GM12878 (cell line): ENCODE measurements around the gene LIG1. TPM values are rescaled to one million over a fixed set of nuclear protein-coding genes. Genes with fewer than 3 reads are reported as not detected.

Source experiments
- ATAC-seq: fragments of 200-7000 bp; cut with Tn5 transposase; 3 replicates; pipeline ENCODE4 v1.9.1; 2020; ENCODE audit warnings: mild to moderate bottlenecking, moderate library complexity
- BruUV-seq: library from RNA; stranded (reverse); fragments of 400-500 nt; replicated peaks from 2 replicates; lab custom pipeline; 2021; lab: Mats Ljungman, UMichigan
- CTCF ChIA-PET: fragments of 300-600 bp; sonication (Branson Sonifier 250); formaldehyde crosslinking; extraction: SDS; loops from one replicate; lab custom pipeline; 2021; ENCODE audit warnings: inconsistent platforms; lab: Yijun Ruan, JAX
- POLR2A ChIA-PET: fragments of 350-600 bp; formaldehyde crosslinking; extraction: SDS; loops from one replicate; lab custom pipeline; 2021; ENCODE audit warnings: inconsistent platforms; lab: Charles Lee
- RAD21 ChIA-PET: fragments of 300-600 bp; sonication (Branson Sonifier 250); formaldehyde crosslinking; loops from one replicate; lab custom pipeline; 2023; ENCODE audit warnings: antibody characterized with exemption; ENCODE audit not compliant: unreplicated experiment; lab: Charles Lee
- SMC1A ChIA-PET: fragments of 300-600 bp; sonication (Branson Sonifier 250); formaldehyde crosslinking; loops from one replicate; lab custom pipeline; 2023; ENCODE audit not compliant: unreplicated experiment, uncharacterized antibody; lab: Charles Lee
- DNase-seq: peaks from one replicate; pipeline ENCODE4 v3.0.0-alpha.2; 2011; ENCODE audit warnings: low read depth, low spot score
- FAIRE-seq: peaks from 3 replicates; lab custom pipeline; 2011; peaks lifted over from hg19 to GRCh38; lab: Jason Lieb, UNC
- H2AFZ ChIP-seq: 2 replicates; pipeline ENCODE4 v1.6.0; 2011; ENCODE audit warnings: low read depth, low read length, control low read depth; ENCODE audit not compliant: control insufficient read depth
- H3K27ac ChIP-seq: 2 replicates; pipeline ENCODE4 v1.5.1; 2011; ENCODE audit warnings: control low read depth; ENCODE audit not compliant: control insufficient read depth, insufficient read depth
- H3K27me3 ChIP-seq, 2 experiments: replicated peaks in 1 of 2; 2 replicates each; pipeline versions ENCODE4 v1.6.0 to v1.6.1; 2011; ENCODE audit warnings: low read length in 1 of 2; ENCODE audit not compliant: control insufficient read depth in 2 of 2, insufficient read depth in 2 of 2
- H3K36me3 ChIP-seq, 2 experiments: 2 replicates each; pipeline ENCODE4 v1.5.1; 2011; ENCODE audit warnings: low read length in 1 of 2; ENCODE audit not compliant: control insufficient read depth in 2 of 2, insufficient read depth in 2 of 2
- H3K4me1 ChIP-seq: 2 replicates; pipeline ENCODE4 v1.6.1; 2011; ENCODE audit warnings: mild to moderate bottlenecking, low read length, moderate library complexity, mixed read lengths; ENCODE audit not compliant: control insufficient read depth, insufficient read depth
- H3K4me2 ChIP-seq: 2 replicates; pipeline ENCODE4 v1.6.0; 2011; ENCODE audit warnings: control low read depth; ENCODE audit not compliant: control insufficient read depth, insufficient read depth
- H3K4me3 ChIP-seq: fragments of 200-600 bp; sonication (generic); 2 replicates; pipeline ENCODE4 v1.5.1; 2016
- H3K79me2 ChIP-seq: 2 replicates; pipeline ENCODE4 v1.6.0; 2011; ENCODE audit warnings: low read length; ENCODE audit not compliant: control insufficient read depth, insufficient read depth
- H3K9ac ChIP-seq: 2 replicates; pipeline ENCODE4 v1.8.0; 2011; ENCODE audit warnings: low read length, control low read depth, mixed read lengths; ENCODE audit not compliant: control insufficient read depth, insufficient read depth
- H3K9me3 ChIP-seq: replicated peaks from 3 replicates; pipeline ENCODE4 v1.5.1; 2011; ENCODE audit warnings: mild to moderate bottlenecking, low read length; ENCODE audit not compliant: control insufficient read depth, insufficient read depth
- H4K20me1 ChIP-seq: 2 replicates; pipeline ENCODE4 v1.6.0; 2011; ENCODE audit not compliant: control insufficient read depth, insufficient read depth
- BHLHE40 ChIP-seq, 2 experiments: fragments of 450-650 bp in 1 of 2; IDR thresholded peaks; 2 replicates each; pipeline ENCODE4 v1.6.1; 2011 to 2017; ENCODE audit warnings: low read depth in 2 of 2, borderline replicate concordance in 1 of 2, improper control_type of control experiment in 1 of 2, low read length in 1 of 2, mild to moderate bottlenecking in 1 of 2
- CBFB ChIP-seq: IDR thresholded peaks from 2 replicates; pipeline ENCODE4 v1.6.1; 2016; ENCODE audit warnings: antibody characterized with exemption, low read depth
- CTCF ChIP-seq, 3 experiments: IDR thresholded peaks in 2 of 3; conservative IDR thresholded peaks in 1 of 3; 2 replicates each; pipeline ENCODE4 v1.5.1; 2011; ENCODE audit warnings: low read depth in 3 of 3, low read length in 3 of 3, mild to moderate bottlenecking in 3 of 3, control low read depth in 2 of 3, moderate library complexity in 2 of 3, inconsistent platforms in 1 of 3, mixed read lengths in 1 of 3; ENCODE audit not compliant: control insufficient read depth in 2 of 3, insufficient read depth in 1 of 3; ENCODE audit errors: extremely low read depth in 1 of 3
- ELK1 ChIP-seq: IDR thresholded peaks from 2 replicates; pipeline ENCODE4 v1.6.1; 2012; ENCODE audit warnings: low read depth, low read length, improper control_type of control experiment
- NFXL1 ChIP-seq: fragments of 450-650 bp; IDR thresholded peaks from 2 replicates; pipeline ENCODE4 v1.6.1; 2017; ENCODE audit warnings: antibody characterized with exemption, mild to moderate bottlenecking, borderline replicate concordance
- NFYB ChIP-seq: IDR thresholded peaks from 2 replicates; pipeline ENCODE4 v1.6.1; 2011; ENCODE audit warnings: low read depth, mild to moderate bottlenecking, low read length, improper control_type of control experiment, moderate library complexity; ENCODE audit not compliant: insufficient read depth
- RAD21 ChIP-seq: IDR thresholded peaks from 2 replicates; pipeline ENCODE4 v1.6.1; 2011; ENCODE audit warnings: mild to moderate bottlenecking, low read depth, low read length, moderate library complexity; ENCODE audit not compliant: insufficient read depth
- SMC3 ChIP-seq: IDR thresholded peaks from 2 replicates; pipeline ENCODE4 v1.6.1; 2011; ENCODE audit warnings: low read length, improper control_type of control experiment, borderline replicate concordance
- TCF3 ChIP-seq: IDR thresholded peaks from 2 replicates; pipeline ENCODE4 v1.6.1; 2012; ENCODE audit warnings: low read depth, mild to moderate bottlenecking, low read length, borderline replicate concordance; ENCODE audit not compliant: insufficient read depth
- WGBS: methylation state at CpG from one replicate; pipeline ENCODE4 v1.1.6; 2016; ENCODE audit warnings: low lambda C conversion rate; ENCODE audit not compliant: insufficient replicate concordance, insufficient coverage; ENCODE audit errors: missing lambda C conversion rate; 5-methylcytosine and 5-hydroxymethylcytosine counted together
- in situ Hi-C: fragments of 300-500 bp; cut with MboI; formaldehyde crosslinking; loops from 9 replicates; pipeline ENCODE4 v1.14.3; 2018; ENCODE audit warnings: mixed read lengths
- intact Hi-C: fragments of 100-400 bp; cut with micrococcal nuclease; formaldehyde crosslinking; loops from one replicate; pipeline ENCODE4 v1.14.2; 2022; ENCODE audit not compliant: unreplicated experiment
- polyA plus RNA-seq, 11 experiments: library from polyadenylated mRNA; depleted of rRNA in 4 of 11; unstranded in 6 of 11; stranded (reverse) in 5 of 11; fragments of >200 nt; fragmentation: Nextera tagmentation in 4 of 11; fragmentation: Illumina TruSeq in 1 of 11; extraction: Ambion mirVana in 4 of 11; extraction: Trizol in 1 of 11; gene quantifications; 1 replicate in 1 of 11; 2 replicates in 10 of 11; pipeline versions ENCODE4 v1.2.1 to v1.2.3, GENCODE V29; 2011 to 2016; ENCODE audit warnings: inconsistent platforms in 2 of 11, missing spikeins in 2 of 11, low read depth in 1 of 11
- total RNA-seq, 4 experiments: library from RNA; depleted of rRNA in 3 of 4; stranded (reverse); fragments of >200 nt in 3 of 4; fragmentation: Illumina TruSeq in 1 of 4; extraction: Trizol in 1 of 4; gene quantifications; 2 replicates each; pipeline versions ENCODE4 v1.2.1 to v1.2.3, GENCODE V29; 2013 to 2021

The LIG1 gene
- total and polyA plus RNA-seq, 10 of the 15 experiments (the other 5 are each of a cell fraction or from before 2014, with no cell fraction given) = 7.8 to 117 (median 73.7) TPM

- Histone ChIP-seq H3K36me3 (peaks cover 5 to 13% of the 10 kb centered on the region in 2 experiments), H3K27me3 (no peaks in the 10 kb centered on the region), H3K27ac (no peak overlapping the region), H3K79me2 (no peaks in the 10 kb centered on the region), H2AFZ (no peak overlapping the region), H3K4me3 (no peak overlapping the region), H4K20me1 (no peaks in the 10 kb centered on the region), H3K4me2 (no peak overlapping the region), H3K4me1 (no peaks in the 10 kb centered on the region)
- ChIA-PET RAD21 (interaction anchor here (0.8 to 4.3 kb wide), 4 partner anchors 10 to 189 kb away, joined by 3 to 44 read pairs (median 4); partner anchors contain the start of gene PLA2G4C), SMC1A (interaction anchor here (0.6 to 4.3 kb wide), 8 partner anchors 43 to 190 kb away, joined by 3 to 35 read pairs (median 3); partner anchors contain the start of gene PLA2G4C), POLR2A (interaction anchor here (0.9 kb wide), 1 partner anchor 45 kb away, joined by 4 read pairs; no protein-coding TSS in a partner anchor), CTCF (interaction anchor here (0.7 to 11.5 kb wide), 14 partner anchors 10 to 191 kb away, joined by 3 to 192 read pairs (median 4); partner anchors contain the start of gene PLA2G4C)
- DNase-seq (no peak), FAIRE-seq (peak; percentile 90)
- intact Hi-C loops = loop anchor here (1.0 kb wide), 1 partner anchor 45 kb away; no protein-coding TSS in a partner anchor
- peak; percentile 85 for TF ChIP-seq SMC3
- TF ChIP-seq CTCF (IDR thresholded peaks at IDR 0.05 in 2 of 3, conservative IDR thresholded peaks at IDR 0.05 in 1 of 3; ENCODE audit: control insufficient read depth in 2 of 3, extremely low read depth in 1 of 3, insufficient read depth in 1 of 3, low read depth in 3 of 3, low read length in 3 of 3) = peak; percentile 67 to 81 (median 73); a peak in 5 of 6 replicates
- no peak for TF ChIP-seq BHLHE40 (IDR thresholded peaks at IDR 0.05; ENCODE audit: borderline replicate concordance in 1 of 2, low read depth in 2 of 2, low read length in 1 of 2)
- no peak for TF ChIP-seq NFYB
- TF ChIP-seq CBFB = no peak
- no peak for TF ChIP-seq TCF3
- no peak for TF ChIP-seq NFXL1
- TF ChIP-seq ELK1 = no peak
- peak; percentile 78 for TF ChIP-seq RAD21
- TF ChIP-seq, all 136 proteins: peak for 3
- 27% methylated on average over 8 of the region's 8 CpGs for WGBS
- in situ Hi-C loops = no loop called here
- no peaks in the 10 kb centered on the region for H3K9me3 ChIP-seq
- peak; percentile 71 for ATAC-seq
- no peak overlapping the region for H3K9ac ChIP-seq
- TSS peak; percentile 54 for BruUV-seq
Observed at GRCh38 chr19:48152551-48152950, 17.6 kb downstream of the LIG1 start.
